Right lobe of liver (tissue), 4 donors: Measurements from ENCODE around the gene LRRC72.

Experiments
- POLR2A ChIP-seq: fragments of 450-650 bp; IDR thresholded peaks from one replicate; pipeline ENCODE4 v1.6.1; 2017; ENCODE audit warnings: antibody characterized with exemption, mild to moderate bottlenecking
- TF ChIP-seq, protein P1 (sequence below), 4 donors: fragments of 200-600 bp in 3 of 4; fragments of 450-650 bp in 1 of 4; IDR thresholded peaks; one replicate each; pipeline versions ENCODE4 v1.5.1 to v1.8.0; 2016 to 2022; ENCODE audit warnings: antibody characterized with exemption in 4 of 4, mild to moderate bottlenecking in 2 of 4
- donor health status: DM: no; HTN: no; CAD: no.
- donor health status: DM: no; HTN: no; CAD: no.
- donor health status: DM: no; HTN: yes; CAD: no.

DNA sequence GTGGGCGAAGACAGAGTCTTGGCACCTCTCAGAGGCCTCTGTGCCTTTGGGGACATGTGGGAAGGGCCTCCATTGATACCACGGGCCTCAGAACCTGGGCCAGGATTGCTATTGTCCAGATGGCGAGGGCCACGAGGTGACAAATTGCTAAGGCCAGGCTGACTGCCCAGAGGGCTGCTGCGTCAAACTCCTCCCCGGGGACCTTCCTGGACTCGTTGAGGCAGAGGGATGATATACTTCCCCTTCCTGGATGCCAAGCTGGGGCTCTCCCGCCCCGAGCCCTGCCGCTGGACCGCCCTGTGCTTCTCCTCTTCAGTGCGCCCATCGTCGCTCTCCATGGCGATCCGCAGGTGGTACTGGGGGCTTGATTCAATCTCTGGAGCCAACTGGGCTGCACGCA, 58.9 kb downstream of the LRRC72 start:
- TF ChIP-seq, protein P1, sequence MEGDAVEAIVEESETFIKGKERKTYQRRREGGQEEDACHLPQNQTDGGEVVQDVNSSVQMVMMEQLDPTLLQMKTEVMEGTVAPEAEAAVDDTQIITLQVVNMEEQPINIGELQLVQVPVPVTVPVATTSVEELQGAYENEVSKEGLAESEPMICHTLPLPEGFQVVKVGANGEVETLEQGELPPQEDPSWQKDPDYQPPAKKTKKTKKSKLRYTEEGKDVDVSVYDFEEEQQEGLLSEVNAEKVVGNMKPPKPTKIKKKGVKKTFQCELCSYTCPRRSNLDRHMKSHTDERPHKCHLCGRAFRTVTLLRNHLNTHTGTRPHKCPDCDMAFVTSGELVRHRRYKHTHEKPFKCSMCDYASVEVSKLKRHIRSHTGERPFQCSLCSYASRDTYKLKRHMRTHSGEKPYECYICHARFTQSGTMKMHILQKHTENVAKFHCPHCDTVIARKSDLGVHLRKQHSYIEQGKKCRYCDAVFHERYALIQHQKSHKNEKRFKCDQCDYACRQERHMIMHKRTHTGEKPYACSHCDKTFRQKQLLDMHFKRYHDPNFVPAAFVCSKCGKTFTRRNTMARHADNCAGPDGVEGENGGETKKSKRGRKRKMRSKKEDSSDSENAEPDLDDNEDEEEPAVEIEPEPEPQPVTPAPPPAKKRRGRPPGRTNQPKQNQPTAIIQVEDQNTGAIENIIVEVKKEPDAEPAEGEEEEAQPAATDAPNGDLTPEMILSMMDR (IDR thresholded peaks at IDR 0.05) = no peak
- no peak for TF ChIP-seq POLR2A
